Activated CD4-positive, alpha-beta T cell treated with anti-CD3 and anti-CD28 coated beads, Interleukin-2, amount 50 U/mL, for 16 hours (primary cell): ENCODE data around the gene C6orf120.
A peak's percentile ranks its signal among the peaks of the same experiment; 100 is the strongest.

ENCODE experiments used
- DNase-seq: peaks from one replicate; pipeline ENCODE4 v3.0.0-alpha.2; 2020

Gene C6orf120

GRCh38 chr6:169726049-169726400, 24.1 kb downstream of the C6orf120 start:
- no peak for DNase-seq

GRCh38 chr6:169726963-169727362, 25.0 kb downstream of the C6orf120 start:
- DNase-seq, result no peak

GRCh38 chr6:169729961-169730360, 28.0 kb downstream of the C6orf120 start:
- DNase-seq, result no peak

GRCh38 chr6:169738204-169738975, 36.5 kb downstream of the C6orf120 start:
- no peak for DNase-seq

- DNase-seq, result no peak
Observed at GRCh38 chr6:169738976-169739529, 37.1 kb downstream of the C6orf120 start.

GRCh38 chr6:169741344-169741743, 39.4 kb downstream of the C6orf120 start:
- DNase-seq, result no peak

GRCh38 chr6:169745405-169745804, 43.5 kb downstream of the C6orf120 start:
- DNase-seq, result no peak

- no peak for DNase-seq
Observed at GRCh38 chr6:169746556-169746955, 44.6 kb downstream of the C6orf120 start.

GRCh38 chr6:169751242-169752073, 49.5 kb downstream of the C6orf120 start, which contains the start of the genes DYNLT2 and ERMARD:
TSS of gene DYNLT2 (minus strand) at chr6:169751572. CDS start at chr6:169751458, 114 bp downstream.
TSS of gene ERMARD (plus strand) at chr6:169751622. CDS start at chr6:169751658, 36 bp downstream.
- DNase-seq, result peak; percentile 95

- DNase-seq, result peak; percentile 33
Observed at GRCh38 chr6:169752074-169752623, 50.2 kb downstream of the C6orf120 start.
